SK-N-MC (cell line): ENCODE data around the gene NOBOX.
"Not testable (repeated sequence)": the region's sequence is repeated elsewhere in the genome, so short reads cannot be mapped to it uniquely, and the experiment has no call there.

Experiments used
- DNase-seq: peaks from one replicate; pipeline ENCODE4 v3.0.0-alpha.2; 2011; ENCODE audit warnings: low read depth, low spot score
- H3K27ac ChIP-seq: fragments of 200-600 bp; sonication (generic); 2 replicates; pipeline ENCODE4 v1.5.1; 2016; ENCODE audit warnings: mixed run types
- H3K36me3 ChIP-seq: fragments of 200-600 bp; sonication (generic); 2 replicates; pipeline ENCODE4 v1.6.1; 2017; ENCODE audit warnings: antibody characterized with exemption, low read length, mixed read lengths; ENCODE audit not compliant: insufficient read depth
- H3K4me3 ChIP-seq: fragments of 200-600 bp; sonication (generic); 2 replicates; pipeline ENCODE4 v1.5.1; 2016
- H3K9ac ChIP-seq: fragments of 200-600 bp; sonication (generic); 2 replicates; pipeline ENCODE4 v1.8.0; 2017; ENCODE audit warnings: mixed run types, mixed read lengths; ENCODE audit not compliant: insufficient read length
- H3K9me3 ChIP-seq: fragments of 200-600 bp; sonication (generic); 2 replicates; pipeline ENCODE4 v1.6.1; 2017; ENCODE audit warnings: low read depth, mild to moderate bottlenecking, antibody characterized with exemption, low read length, moderate library complexity, mixed read lengths
- EZH2 ChIP-seq: fragments of 200-600 bp; sonication (generic); IDR thresholded peaks from one replicate; pipeline ENCODE4 v1.6.1; 2017; ENCODE audit warnings: antibody characterized with exemption
- FOXP2 ChIP-seq: optimal IDR thresholded peaks from 2 replicates; pipeline ENCODE3; 2011; ENCODE audit warnings: mild to moderate bottlenecking, moderate library complexity; ENCODE audit not compliant: insufficient read depth; ENCODE audit errors: extremely low read length, control extremely low read depth
- POLR2AphosphoS5 ChIP-seq: IDR thresholded peaks from 2 replicates; pipeline ENCODE4 v1.6.1; 2012; ENCODE audit warnings: mild to moderate bottlenecking, low read depth, low read length, borderline replicate concordance

NOBOX gene

GRCh38 chr7:144384555-144385245, 18.8 kb downstream of the NOBOX start:
- DNase-seq = no peak
- no peak for TF ChIP-seq EZH2
- TF ChIP-seq POLR2AphosphoS5 = no peak
- no peak for TF ChIP-seq FOXP2
- Histone ChIP-seq H3K36me3 (no peaks in the 10 kb centered on the region), H3K9me3 (no peaks in the 10 kb centered on the region), H3K27ac (no peak overlapping the region), H3K9ac (no peak overlapping the region), H3K4me3 (no peak overlapping the region)

- DNase-seq = no peak
- H3K9me3 ChIP-seq = no peaks in the 10 kb centered on the region
- no peak overlapping the region for H3K4me3 ChIP-seq
- H3K9ac ChIP-seq = no peak overlapping the region
- H3K36me3 ChIP-seq = no peaks in the 10 kb centered on the region
- H3K27ac ChIP-seq = no peak overlapping the region
- TF ChIP-seq POLR2AphosphoS5 = no peak
- no peak for TF ChIP-seq EZH2
- TF ChIP-seq FOXP2 = no peak
Measured at GRCh38 chr7:144384071-144384470, 19.4 kb downstream of the NOBOX start.

- TF ChIP-seq POLR2AphosphoS5 = no peak
- TF ChIP-seq EZH2 = no peak
- no peak for TF ChIP-seq FOXP2
- H3K27ac ChIP-seq = no peak overlapping the region
- no peak overlapping the region for H3K4me3 ChIP-seq
- no peaks in the 10 kb centered on the region for H3K36me3 ChIP-seq
- no peak for DNase-seq
- no peaks in the 10 kb centered on the region for H3K9me3 ChIP-seq
- H3K9ac ChIP-seq = no peak overlapping the region
Measured at GRCh38 chr7:144379776-144380384, 23.6 kb downstream of the NOBOX start.

GRCh38 chr7:144378651-144379050, 24.8 kb downstream of the NOBOX start:
- TF ChIP-seq POLR2AphosphoS5 (no peak), FOXP2 (no peak), EZH2 (no peak)
- H3K9me3 ChIP-seq = no peaks in the 10 kb centered on the region
- DNase-seq = no peak
- H3K9ac ChIP-seq = no peak overlapping the region
- no peak overlapping the region for H3K4me3 ChIP-seq
- no peaks in the 10 kb centered on the region for H3K36me3 ChIP-seq
- no peak overlapping the region for H3K27ac ChIP-seq

GRCh38 chr7:144369221-144369620, 34.3 kb downstream of the NOBOX start:
- not testable (repeated sequence) for H3K4me3 ChIP-seq, H3K9me3 ChIP-seq, DNase-seq, H3K9ac ChIP-seq, H3K36me3 ChIP-seq, H3K27ac ChIP-seq

- H3K9me3 ChIP-seq, H3K36me3 ChIP-seq, H3K4me3 ChIP-seq, H3K9ac ChIP-seq, H3K27ac ChIP-seq, DNase-seq: not testable (repeated sequence)
Measured at GRCh38 chr7:144367250-144367649, 36.2 kb downstream of the NOBOX start.

- DNase-seq, H3K36me3 ChIP-seq, H3K9me3 ChIP-seq, H3K27ac ChIP-seq, H3K9ac ChIP-seq, H3K4me3 ChIP-seq: not testable (repeated sequence)
Measured at GRCh38 chr7:144365523-144365922, 38.0 kb downstream of the NOBOX start.

GRCh38 chr7:144362061-144362460, 41.4 kb downstream of the NOBOX start:
- H3K36me3 ChIP-seq, H3K4me3 ChIP-seq, H3K9ac ChIP-seq, H3K27ac ChIP-seq, H3K9me3 ChIP-seq, DNase-seq: not testable (repeated sequence)

GRCh38 chr7:144356860-144357259, 46.6 kb downstream of the NOBOX start:
- not testable (repeated sequence) for DNase-seq, H3K9ac ChIP-seq, H3K36me3 ChIP-seq, H3K9me3 ChIP-seq, H3K4me3 ChIP-seq, H3K27ac ChIP-seq

- not testable (repeated sequence) for H3K4me3 ChIP-seq
Measured at GRCh38 chr7:144356185-144356584, 47.3 kb downstream of the NOBOX start.

GRCh38 chr7:144355176-144355822, 48.2 kb downstream of the NOBOX start, which contains the start of gene ARHGEF5:
TSS of gene ARHGEF5 (plus strand) at chr7:144355402. CDS start at chr7:144362670, 7,268 bp downstream.
- not testable (repeated sequence) for H3K9me3 ChIP-seq, DNase-seq, H3K9ac ChIP-seq, H3K27ac ChIP-seq, H3K4me3 ChIP-seq, H3K36me3 ChIP-seq

More at GRCh38 chr7:144356185-144356584, 47.3 kb downstream of the NOBOX start:
- not testable (repeated sequence) for H3K9me3 ChIP-seq, H3K9ac ChIP-seq, DNase-seq, H3K27ac ChIP-seq, H3K36me3 ChIP-seq

- H3K4me3 ChIP-seq, DNase-seq, H3K9me3 ChIP-seq, H3K36me3 ChIP-seq, H3K27ac ChIP-seq, H3K9ac ChIP-seq: not testable (repeated sequence)
Measured at GRCh38 chr7:144351667-144352066, 51.8 kb downstream of the NOBOX start.

- not testable (repeated sequence) for H3K4me3 ChIP-seq, H3K9me3 ChIP-seq, H3K9ac ChIP-seq, H3K27ac ChIP-seq, H3K36me3 ChIP-seq, DNase-seq
Measured at GRCh38 chr7:144348625-144349024, 54.9 kb downstream of the NOBOX start.
